ENCODE data around the gene PDE10A. TPM values are rescaled to one million over a fixed set of nuclear protein-coding genes. Genes with fewer than 3 reads are reported as not detected.

The PDE10A gene
- polyA plus RNA-seq, 3 donors, result not detected

DNA sequence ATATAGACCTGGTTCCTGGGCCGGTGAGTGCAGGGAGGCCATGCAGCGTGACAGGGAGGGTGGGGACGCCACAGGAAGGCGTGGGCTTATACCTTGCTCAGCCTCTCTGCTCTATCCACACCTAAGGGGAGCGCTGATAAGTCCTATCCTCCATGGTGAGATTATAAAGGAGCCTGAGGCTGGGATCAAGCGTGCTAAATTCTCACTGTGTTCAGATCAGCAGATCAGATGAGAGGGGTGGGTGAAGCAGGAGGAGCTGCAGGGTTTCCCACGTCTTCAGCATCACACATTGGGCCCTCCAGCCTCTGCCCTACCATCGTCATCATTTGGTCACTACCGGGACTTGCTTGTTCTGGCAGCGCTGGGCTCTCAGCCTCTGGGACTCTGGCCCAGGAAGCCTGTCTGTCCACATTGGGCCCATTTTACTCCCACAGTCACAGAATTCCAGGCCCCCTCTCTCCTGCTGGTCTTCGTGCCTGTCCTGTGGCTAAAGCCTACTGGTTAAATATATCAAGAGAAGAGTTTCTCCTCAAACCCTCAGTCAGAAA is 29.1 kb upstream of the PDE10A start:
- Histone ChIP-seq H4K20me1 (ENCODE audit: insufficient read depth, low read length) (no peaks in the 10 kb centered on the region), H3K9me3 (replicated peaks in 1 of 2; ENCODE audit: control insufficient read depth in 1 of 2, insufficient read depth in 1 of 2, low read length in 2 of 2) (peaks cover 0 to 4% of the 10 kb centered on the region in 2 donors), H3K9ac (ENCODE audit: insufficient read depth, low read length, poor library complexity, severe bottlenecking) (no peak overlapping the region), H3K27me3 (ENCODE audit: control insufficient read depth in 2 of 2, insufficient read depth in 2 of 2, low read length in 2 of 2) (no peaks in the 10 kb centered on the region), H3K4me1 (ENCODE audit: control insufficient read depth in 1 of 2, insufficient read depth in 2 of 2, low read length in 2 of 2) (no peaks in the 10 kb centered on the region), H3K79me2 (ENCODE audit: insufficient read depth, low read length) (no peaks in the 10 kb centered on the region), H3K4me3 (replicated peaks in 1 of 3; ENCODE audit: low read depth in 2 of 3, low read length in 3 of 3) (no peak overlapping the region), H3K27ac (ENCODE audit: low read depth in 1 of 2, low read length in 2 of 2) (no peak overlapping the region), H3K36me3 (replicated peaks in 1 of 2; ENCODE audit: control insufficient read depth in 1 of 2, insufficient read depth in 2 of 2, low read length in 2 of 2) (no peaks in the 10 kb centered on the region), H2AFZ (ENCODE audit: insufficient read depth, low read depth, low read length, poor library complexity, severe bottlenecking) (no peak overlapping the region), H3K4me2 (replicated peaks; ENCODE audit: extremely low read depth, low read length, poor library complexity, severe bottlenecking) (no peak overlapping the region)
- Mint-ChIP-seq H3K9me3 (peaks cover 0 to 8% (median 6%) of the 10 kb centered on the region in 7 donors), H3K4me1 (no peaks in the 10 kb centered on the region), H3K36me3 (no peaks in the 10 kb centered on the region), H3K27ac (no peak overlapping the region), H3K4me3 (no peak overlapping the region), H3K27me3 (ENCODE audit: low read depth in 3 of 3) (peaks cover 0 to 6% (median 1%) of the 10 kb centered on the region in 3 donors)
- DNase-seq, result no peak
- intact Hi-C loops (cut with micrococcal nuclease), result no loop called here
- WGBS (ENCODE audit: insufficient coverage), result 90% methylated on average over 3 of the region's 11 CpGs
- TF ChIP-seq, protein P1, sequence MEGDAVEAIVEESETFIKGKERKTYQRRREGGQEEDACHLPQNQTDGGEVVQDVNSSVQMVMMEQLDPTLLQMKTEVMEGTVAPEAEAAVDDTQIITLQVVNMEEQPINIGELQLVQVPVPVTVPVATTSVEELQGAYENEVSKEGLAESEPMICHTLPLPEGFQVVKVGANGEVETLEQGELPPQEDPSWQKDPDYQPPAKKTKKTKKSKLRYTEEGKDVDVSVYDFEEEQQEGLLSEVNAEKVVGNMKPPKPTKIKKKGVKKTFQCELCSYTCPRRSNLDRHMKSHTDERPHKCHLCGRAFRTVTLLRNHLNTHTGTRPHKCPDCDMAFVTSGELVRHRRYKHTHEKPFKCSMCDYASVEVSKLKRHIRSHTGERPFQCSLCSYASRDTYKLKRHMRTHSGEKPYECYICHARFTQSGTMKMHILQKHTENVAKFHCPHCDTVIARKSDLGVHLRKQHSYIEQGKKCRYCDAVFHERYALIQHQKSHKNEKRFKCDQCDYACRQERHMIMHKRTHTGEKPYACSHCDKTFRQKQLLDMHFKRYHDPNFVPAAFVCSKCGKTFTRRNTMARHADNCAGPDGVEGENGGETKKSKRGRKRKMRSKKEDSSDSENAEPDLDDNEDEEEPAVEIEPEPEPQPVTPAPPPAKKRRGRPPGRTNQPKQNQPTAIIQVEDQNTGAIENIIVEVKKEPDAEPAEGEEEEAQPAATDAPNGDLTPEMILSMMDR (IDR thresholded peaks at IDR 0.05), result no peak

GRCh38 chr6:165689699-165690098 is 26.7 kb upstream of the PDE10A start:
- H3K27ac ChIP-seq (ENCODE audit: low read depth in 1 of 2, low read length in 2 of 2), result no peak overlapping the region
- Mint-ChIP-seq H3K4me3 (no peak overlapping the region), H3K36me3 (no peaks in the 10 kb centered on the region), H3K27ac (peak overlapping the region in 1 of 7 donors; percentile 3), H3K27me3 (ENCODE audit: low read depth in 3 of 3) (peaks cover 0 to 6% (median 0%) of the 10 kb centered on the region in 3 donors), H3K4me1 (no peaks in the 10 kb centered on the region), H3K9me3 (peaks cover 0 to 10% (median 7%) of the 10 kb centered on the region in 7 donors)
- H3K27me3 ChIP-seq (ENCODE audit: control insufficient read depth in 2 of 2, insufficient read depth in 2 of 2, low read length in 2 of 2), result no peaks in the 10 kb centered on the region
- H3K4me3 ChIP-seq (replicated peaks in 1 of 3; ENCODE audit: low read depth in 2 of 3, low read length in 3 of 3), result no peak overlapping the region
- H3K36me3 ChIP-seq (replicated peaks in 1 of 2; ENCODE audit: control insufficient read depth in 1 of 2, insufficient read depth in 2 of 2, low read length in 2 of 2), result no peaks in the 10 kb centered on the region
- 91% methylated on average over 5 of the region's 7 CpGs for WGBS (ENCODE audit: insufficient coverage)
- H3K4me2 ChIP-seq (replicated peaks; ENCODE audit: extremely low read depth, low read length, poor library complexity, severe bottlenecking), result no peak overlapping the region
- no peaks in the 10 kb centered on the region for H3K4me1 ChIP-seq (ENCODE audit: control insufficient read depth in 1 of 2, insufficient read depth in 2 of 2, low read length in 2 of 2)
- no peaks in the 10 kb centered on the region for H4K20me1 ChIP-seq (ENCODE audit: insufficient read depth, low read length)
- no peak overlapping the region for H2AFZ ChIP-seq (ENCODE audit: insufficient read depth, low read depth, low read length, poor library complexity, severe bottlenecking)
- no peak overlapping the region for H3K9ac ChIP-seq (ENCODE audit: insufficient read depth, low read length, poor library complexity, severe bottlenecking)
- H3K9me3 ChIP-seq (replicated peaks in 1 of 2; ENCODE audit: control insufficient read depth in 1 of 2, insufficient read depth in 1 of 2, low read length in 2 of 2), result peaks cover 0 to 4% of the 10 kb centered on the region in 2 donors
- TF ChIP-seq, protein P1 (IDR thresholded peaks at IDR 0.05), result no peak
- H3K79me2 ChIP-seq (ENCODE audit: insufficient read depth, low read length), result no peaks in the 10 kb centered on the region
- intact Hi-C loops (cut with micrococcal nuclease), result no loop called here
- no peak for DNase-seq

Measured in CD14-positive monocyte (primary cell).